Epidermal melanocyte (primary cell): ENCODE data around the gene OPCML.

Source experiments
- DNase-seq: peaks from one replicate; pipeline ENCODE4 v3.0.0; 2011; ENCODE audit warnings: low spot score; ENCODE audit not compliant: insufficient read length

OPCML gene

GRCh38 chr11:133503776-133504175 is 28.5 kb downstream of the OPCML start:
- no peak for DNase-seq

- no peak for DNase-seq
Observed at GRCh38 chr11:133503236-133503635, 29.1 kb downstream of the OPCML start.

- DNase-seq: no peak
Observed at GRCh38 chr11:133501643-133502539, 30.4 kb downstream of the OPCML start.

- DNase-seq: no peak
Observed at GRCh38 chr11:133500936-133501335, 31.4 kb downstream of the OPCML start.

GRCh38 chr11:133500435-133500834 is 31.9 kb downstream of the OPCML start:
- no peak for DNase-seq

- DNase-seq: no peak
Observed at GRCh38 chr11:133498969-133499368, 33.3 kb downstream of the OPCML start.

- no peak for DNase-seq
Observed at GRCh38 chr11:133497477-133498140, 34.7 kb downstream of the OPCML start.

GRCh38 chr11:133492895-133493294 is 39.4 kb downstream of the OPCML start:
- DNase-seq: no peak

GRCh38 chr11:133491680-133492383 is 40.5 kb downstream of the OPCML start:
- no peak for DNase-seq

- DNase-seq: no peak
Observed at GRCh38 chr11:133480722-133481121, 51.6 kb downstream of the OPCML start.

- no peak for DNase-seq
Observed at GRCh38 chr11:133479209-133479608, 53.1 kb downstream of the OPCML start.

GRCh38 chr11:133477251-133477625 is 55.1 kb downstream of the OPCML start:
- no peak for DNase-seq

- no peak for DNase-seq
Observed at GRCh38 chr11:133476570-133477250, 55.6 kb downstream of the OPCML start.

- DNase-seq: no peak
Observed at GRCh38 chr11:133474461-133474860, 57.8 kb downstream of the OPCML start.

GRCh38 chr11:133467686-133468085 is 64.6 kb downstream of the OPCML start:
- no peak for DNase-seq

GRCh38 chr11:133443206-133443747 is 89.0 kb downstream of the OPCML start:
- no peak for DNase-seq

GRCh38 chr11:133441964-133442660 is 90.2 kb downstream of the OPCML start:
- DNase-seq: no peak

- no peak for DNase-seq
Observed at GRCh38 chr11:133425992-133426391, 106.3 kb downstream of the OPCML start.

GRCh38 chr11:133425245-133425644 is 107.1 kb downstream of the OPCML start:
- no peak for DNase-seq

GRCh38 chr11:133418218-133418617 is 114.1 kb downstream of the OPCML start:
- no peak for DNase-seq

- DNase-seq: no peak
Observed at GRCh38 chr11:133414506-133414905, 117.8 kb downstream of the OPCML start.
